Dermis microvascular lymphatic vessel endothelial cell (primary cell): ENCODE results near the gene IQSEC3. TPM values are rescaled to one million over a fixed set of nuclear protein-coding genes. Genes with fewer than 3 reads are reported as not detected.
A peak's percentile ranks its signal among the peaks of the same experiment; 100 is the strongest.
"Not testable (repeated sequence)": the region's sequence is repeated elsewhere in the genome, so short reads cannot be mapped to it uniquely, and the experiment has no call there.

ENCODE experiments used
- DNase-seq, 2 donors: peaks; one replicate each; pipeline versions ENCODE4 v3.0.0 to v3.0.0-alpha.2; 2010; ENCODE audit warnings: low read depth in 2 of 2
- total RNA-seq: library from RNA; depleted of rRNA; stranded (reverse); fragments of >200 nt; gene quantifications from 2 replicates; pipeline ENCODE4 v1.2.1, GENCODE V29; 2014

The IQSEC3 gene
- total RNA-seq, 1 donor from 2014 or later: 0.13 TPM

GRCh38 chr12:177336-177979 lies 110.9 kb downstream of the IQSEC3 start:
- no peak for DNase-seq

- DNase-seq: no peak
Measured at GRCh38 chr12:177980-178828, 111.6 kb downstream of the IQSEC3 start.

GRCh38 chr12:178829-179109 lies 112.2 kb downstream of the IQSEC3 start:
- no peak for DNase-seq

GRCh38 chr12:179131-179884 lies 112.7 kb downstream of the IQSEC3 start:
- peak; percentile 43 to 44 for DNase-seq

GRCh38 chr12:179885-180284 lies 113.3 kb downstream of the IQSEC3 start:
- DNase-seq: no peak

- DNase-seq: peak in 1 of 2 donors; percentile 28
Measured at GRCh38 chr12:180445-180844, 113.9 kb downstream of the IQSEC3 start.

GRCh38 chr12:181921-182320 lies 115.4 kb downstream of the IQSEC3 start:
- DNase-seq: no peak

GRCh38 chr12:182381-182892 lies 115.9 kb downstream of the IQSEC3 start:
- DNase-seq: no peak

GRCh38 chr12:184811-185575 lies 118.4 kb downstream of the IQSEC3 start:
- DNase-seq: no peak

- no peak for DNase-seq
Measured at GRCh38 chr12:185576-185955, 119.0 kb downstream of the IQSEC3 start.

GRCh38 chr12:186006-186625 lies 119.5 kb downstream of the IQSEC3 start:
- DNase-seq: no peak

- not testable (repeated sequence) for DNase-seq
Measured at GRCh38 chr12:187986-188909, 121.7 kb downstream of the IQSEC3 start.

- DNase-seq: peak in 1 of 2 donors; percentile 52
Measured at GRCh38 chr12:188910-189621, 122.5 kb downstream of the IQSEC3 start.

- DNase-seq: no peak
Measured at GRCh38 chr12:189622-189962, 123.0 kb downstream of the IQSEC3 start.

- no peak for DNase-seq
Measured at GRCh38 chr12:190881-191280, 124.3 kb downstream of the IQSEC3 start.

GRCh38 chr12:191541-191940 lies 125.0 kb downstream of the IQSEC3 start:
- DNase-seq: no peak

GRCh38 chr12:193261-193660 lies 126.7 kb downstream of the IQSEC3 start:
- DNase-seq: no peak

GRCh38 chr12:194276-194675 lies 127.7 kb downstream of the IQSEC3 start:
- no peak for DNase-seq

GRCh38 chr12:195156-195555 lies 128.6 kb downstream of the IQSEC3 start:
- no peak for DNase-seq
